ENCODE measurements around the gene HLA-B. TPM values are rescaled to one million over a fixed set of nuclear protein-coding genes. Genes with fewer than 3 reads are reported as not detected.
"Not testable (repeated sequence)": the region's sequence is repeated elsewhere in the genome, so short reads cannot be mapped to it uniquely, and the experiment has no call there.

Gene HLA-B
- total and polyA plus RNA-seq, 5 donors from 2014 or later, result 4,778 to 8,618 (median 7,917) TPM

GRCh38 chr6:31379850-31380249 is 22.9 kb upstream of the HLA-B start:
- H3K9me3 Mint-ChIP-seq, result no peaks in the 10 kb centered on the region
- peaks cover 0 to 2% (median 0%) of the 10 kb centered on the region in 4 donors for H3K4me1 Mint-ChIP-seq
- H3K4me3 ChIP-seq (ENCODE audit: low read depth, low read length), result no peak overlapping the region
- no peaks in the 10 kb centered on the region for H3K36me3 ChIP-seq (ENCODE audit: control insufficient read depth, insufficient read depth, low read length)
- H3K4me1 ChIP-seq (ENCODE audit: control insufficient read depth, insufficient read depth, low read length, poor library complexity, severe bottlenecking), result no peaks in the 10 kb centered on the region
- H3K4me3 Mint-ChIP-seq, result no peak overlapping the region
- H3K27ac Mint-ChIP-seq, result no peak overlapping the region
- no peaks in the 10 kb centered on the region for H3K36me3 Mint-ChIP-seq
- DNase-seq (no peak), ATAC-seq (ENCODE audit: low read depth in 2 of 2) (no peak)
- H3K27me3 ChIP-seq (ENCODE audit: control insufficient read depth, insufficient read depth, low read length), result peaks cover 13% of the 10 kb centered on the region
- H3K27me3 Mint-ChIP-seq, result peaks cover 15% of the 10 kb centered on the region
- H3K27ac ChIP-seq (ENCODE audit: insufficient read depth, low read length, poor library complexity, severe bottlenecking), result no peak overlapping the region
- H3K9me3 ChIP-seq (ENCODE audit: control insufficient read depth in 2 of 2, low read length in 2 of 2), result no peaks in the 10 kb centered on the region

DNA sequence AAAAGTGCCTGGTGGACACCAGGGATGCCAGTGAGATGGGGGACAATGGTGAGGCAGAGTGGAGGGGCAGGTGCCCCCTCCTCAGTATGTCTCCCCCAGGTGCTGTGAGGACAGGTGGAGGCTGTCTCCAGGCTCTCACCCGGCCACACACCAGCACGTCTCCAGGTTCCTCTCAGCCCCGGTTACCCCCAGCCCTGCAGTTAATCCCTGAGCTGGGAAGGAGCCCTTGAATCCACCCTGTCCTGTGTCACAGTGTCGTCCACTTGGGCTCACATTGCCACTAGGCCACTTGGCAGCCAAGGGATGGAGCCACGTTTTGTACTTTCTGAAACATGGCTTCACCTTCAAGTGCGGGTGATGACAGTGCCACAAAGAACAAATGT is 21.7 kb upstream of the HLA-B start:
- Histone ChIP-seq H3K4me1 (ENCODE audit: control insufficient read depth, insufficient read depth, low read length, poor library complexity, severe bottlenecking) (no peaks in the 10 kb centered on the region), H3K27ac (ENCODE audit: insufficient read depth, low read length, poor library complexity, severe bottlenecking) (no peak overlapping the region), H3K27me3 (ENCODE audit: control insufficient read depth, insufficient read depth, low read length) (peaks cover 13% of the 10 kb centered on the region), H3K4me3 (ENCODE audit: low read depth, low read length) (no peak overlapping the region), H3K36me3 (ENCODE audit: control insufficient read depth, insufficient read depth, low read length) (no peaks in the 10 kb centered on the region), H3K9me3 (ENCODE audit: control insufficient read depth in 2 of 2, low read length in 2 of 2) (no peaks in the 10 kb centered on the region)
- Mint-ChIP-seq H3K4me1 (peaks cover 0 to 2% (median 0%) of the 10 kb centered on the region in 4 donors), H3K4me3 (no peak overlapping the region), H3K27me3 (peaks cover 16% of the 10 kb centered on the region), H3K36me3 (no peaks in the 10 kb centered on the region), H3K9me3 (no peaks in the 10 kb centered on the region), H3K27ac (no peak overlapping the region)
- ATAC-seq (ENCODE audit: low read depth in 2 of 2) (no peak), DNase-seq (no peak)

DNA sequence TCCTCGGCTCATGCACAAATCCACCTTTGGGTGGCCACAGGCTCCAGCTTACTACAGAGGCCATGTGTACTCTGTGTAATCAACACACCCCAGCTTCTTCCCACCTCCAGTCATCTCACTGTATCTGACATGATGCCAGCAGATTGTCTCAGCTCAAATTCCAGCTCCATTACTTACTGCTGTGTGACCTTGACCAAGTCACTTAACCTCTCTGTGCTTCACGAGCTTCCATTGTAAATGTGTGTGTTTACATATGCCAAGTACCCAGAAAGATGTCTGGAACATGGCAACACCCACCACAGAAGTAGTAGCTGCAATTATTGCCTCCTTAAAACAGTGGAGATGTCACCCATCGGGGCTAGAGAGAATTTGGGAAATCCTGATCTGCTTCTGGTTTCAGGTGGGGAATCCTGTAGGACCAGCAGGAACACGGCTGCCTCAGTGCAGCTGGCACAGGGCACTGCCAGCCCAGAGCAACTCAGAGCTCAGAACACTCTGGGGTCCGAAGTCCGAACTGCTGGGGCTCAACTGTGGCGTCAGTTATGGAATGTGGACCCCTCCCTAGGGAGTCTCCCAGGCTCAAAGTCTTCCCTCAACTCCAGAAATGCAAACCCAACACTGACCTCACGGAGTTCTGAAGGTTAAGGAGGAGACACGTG is 21.2 kb upstream of the HLA-B start:
- no peaks in the 10 kb centered on the region for H3K36me3 Mint-ChIP-seq
- peaks cover 0 to 2% (median 0%) of the 10 kb centered on the region in 4 donors for H3K4me1 Mint-ChIP-seq
- peaks cover 20% of the 10 kb centered on the region for H3K27me3 Mint-ChIP-seq
- H3K36me3 ChIP-seq (ENCODE audit: control insufficient read depth, insufficient read depth, low read length), result no peaks in the 10 kb centered on the region
- ATAC-seq (ENCODE audit: low read depth in 2 of 2) (no peak), DNase-seq (no peak)
- no peak overlapping the region for H3K4me3 Mint-ChIP-seq
- no peak overlapping the region for H3K27ac ChIP-seq (ENCODE audit: insufficient read depth, low read length, poor library complexity, severe bottlenecking)
- H3K4me1 ChIP-seq (ENCODE audit: control insufficient read depth, insufficient read depth, low read length, poor library complexity, severe bottlenecking), result no peaks in the 10 kb centered on the region
- H3K4me3 ChIP-seq (ENCODE audit: low read depth, low read length), result no peak overlapping the region
- peaks cover 13% of the 10 kb centered on the region for H3K27me3 ChIP-seq (ENCODE audit: control insufficient read depth, insufficient read depth, low read length)
- H3K9me3 ChIP-seq (ENCODE audit: control insufficient read depth in 2 of 2, low read length in 2 of 2), result no peaks in the 10 kb centered on the region
- H3K27ac Mint-ChIP-seq, result no peak overlapping the region
- H3K9me3 Mint-ChIP-seq, result no peaks in the 10 kb centered on the region

DNA sequence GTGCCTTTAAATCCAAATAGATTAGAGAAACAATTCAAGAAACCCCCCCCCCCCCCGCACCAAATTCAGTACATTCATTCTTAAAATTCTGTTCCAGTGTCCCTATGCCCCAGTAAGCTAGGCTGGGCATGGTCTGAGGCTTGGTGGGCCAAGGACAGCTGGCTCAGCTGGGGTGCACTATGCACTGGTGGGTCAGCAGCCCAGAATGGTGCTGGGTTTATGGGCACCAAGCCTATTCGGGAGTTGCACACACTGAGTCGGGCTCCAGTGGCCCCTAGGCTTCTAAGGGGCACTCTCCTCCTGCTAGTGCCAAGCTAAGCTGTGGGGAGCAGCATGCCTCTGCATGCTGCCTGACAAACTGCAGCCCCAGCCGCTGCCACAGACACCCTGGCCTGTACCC is 20.1 kb upstream of the HLA-B start:
- H3K36me3 ChIP-seq (ENCODE audit: control insufficient read depth, insufficient read depth, low read length), result no peaks in the 10 kb centered on the region
- Mint-ChIP-seq H3K27ac (no peak overlapping the region), H3K27me3 (peaks cover 32% of the 10 kb centered on the region), H3K4me1 (no peaks in the 10 kb centered on the region), H3K4me3 (no peak overlapping the region), H3K36me3 (no peaks in the 10 kb centered on the region), H3K9me3 (peaks cover 0 to 6% (median 0%) of the 10 kb centered on the region in 7 donors)
- H3K9me3 ChIP-seq (ENCODE audit: control insufficient read depth in 2 of 2, low read length in 2 of 2), result peaks cover 0 to 3% of the 10 kb centered on the region in 2 experiments
- no peaks in the 10 kb centered on the region for H3K4me1 ChIP-seq (ENCODE audit: control insufficient read depth, insufficient read depth, low read length, poor library complexity, severe bottlenecking)
- no peak overlapping the region for H3K27ac ChIP-seq (ENCODE audit: insufficient read depth, low read length, poor library complexity, severe bottlenecking)
- ATAC-seq (ENCODE audit: low read depth in 2 of 2) (no peak), DNase-seq (no peak)
- peaks cover 17% of the 10 kb centered on the region for H3K27me3 ChIP-seq (ENCODE audit: control insufficient read depth, insufficient read depth, low read length)
- H3K4me3 ChIP-seq (ENCODE audit: low read depth, low read length), result no peak overlapping the region

DNA sequence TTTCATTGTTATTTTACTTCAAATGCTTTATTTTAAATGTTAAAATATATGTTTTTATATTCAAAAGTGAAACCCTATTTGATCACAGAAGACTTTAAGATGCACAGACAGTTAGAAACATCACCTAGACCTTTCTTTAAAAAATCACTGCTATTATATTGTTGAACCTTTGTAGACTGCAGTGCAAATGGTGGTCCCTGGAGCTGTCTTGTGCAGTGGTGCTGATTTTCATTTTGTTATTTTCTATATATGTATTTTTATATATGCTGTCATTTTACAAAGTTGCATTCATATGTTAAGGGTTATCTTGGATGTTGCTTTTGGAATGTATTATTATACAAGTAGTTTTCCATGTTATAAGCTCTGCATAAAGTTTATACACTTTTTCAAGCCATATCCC is 18.7 kb upstream of the HLA-B start:
- Mint-ChIP-seq H3K27ac (no peak overlapping the region), H3K4me1 (no peaks in the 10 kb centered on the region), H3K4me3 (no peak overlapping the region), H3K36me3 (no peaks in the 10 kb centered on the region), H3K27me3 (peaks cover 36% of the 10 kb centered on the region), H3K9me3 (peaks cover 0 to 9% (median 0%) of the 10 kb centered on the region in 7 donors)
- Histone ChIP-seq H3K4me3 (ENCODE audit: low read depth, low read length) (no peak overlapping the region), H3K36me3 (ENCODE audit: control insufficient read depth, insufficient read depth, low read length) (no peaks in the 10 kb centered on the region), H3K27ac (ENCODE audit: insufficient read depth, low read length, poor library complexity, severe bottlenecking) (no peak overlapping the region), H3K4me1 (ENCODE audit: control insufficient read depth, insufficient read depth, low read length, poor library complexity, severe bottlenecking) (no peaks in the 10 kb centered on the region), H3K9me3 (ENCODE audit: control insufficient read depth in 2 of 2, low read length in 2 of 2) (peaks cover 0 to 7% of the 10 kb centered on the region in 2 experiments), H3K27me3 (ENCODE audit: control insufficient read depth, insufficient read depth, low read length) (peaks cover 14% of the 10 kb centered on the region)
- no peak for DNase-seq
- ATAC-seq (ENCODE audit: low read depth in 2 of 2), result no peak

DNA sequence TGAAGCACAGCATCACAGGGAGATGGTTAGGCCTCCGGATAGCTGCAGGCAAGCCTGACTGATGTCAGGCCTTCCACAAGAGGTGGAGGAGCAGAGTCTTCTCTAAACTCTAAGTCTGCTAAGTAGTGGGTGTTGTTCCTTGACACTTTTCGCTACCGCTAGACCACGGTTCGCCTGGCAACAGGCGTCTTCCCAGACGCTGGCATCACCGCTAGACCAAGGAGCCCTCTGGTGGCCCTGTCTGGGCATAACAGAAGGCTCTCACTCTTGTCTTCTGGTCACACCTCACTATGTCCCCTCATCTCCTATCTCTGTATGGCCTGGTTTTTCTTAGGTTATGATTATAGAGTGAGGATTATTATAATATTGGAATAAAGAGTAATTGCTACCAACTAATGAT is 17.1 kb upstream of the HLA-B start:
- not testable (repeated sequence) for H3K4me3 Mint-ChIP-seq; DNase-seq; H3K4me1 ChIP-seq (ENCODE audit: control insufficient read depth, insufficient read depth, low read length, poor library complexity, severe bottlenecking); H3K9me3 ChIP-seq (ENCODE audit: control insufficient read depth in 2 of 2, low read length in 2 of 2); H3K36me3 ChIP-seq (ENCODE audit: control insufficient read depth, insufficient read depth, low read length); H3K4me1 Mint-ChIP-seq; H3K27ac ChIP-seq (ENCODE audit: insufficient read depth, low read length, poor library complexity, severe bottlenecking); H3K4me3 ChIP-seq (ENCODE audit: low read depth, low read length); H3K36me3 Mint-ChIP-seq; H3K27ac Mint-ChIP-seq; ATAC-seq (ENCODE audit: low read depth in 2 of 2); H3K9me3 Mint-ChIP-seq
- H3K27me3 Mint-ChIP-seq, result peaks cover 50% of the 10 kb centered on the region
- H3K27me3 ChIP-seq (ENCODE audit: control insufficient read depth, insufficient read depth, low read length), result peaks cover 13% of the 10 kb centered on the region

GRCh38 chr6:31368461-31368860 is 11.5 kb upstream of the HLA-B start:
- ATAC-seq (ENCODE audit: low read depth in 2 of 2) (no peak), DNase-seq (no peak)
- Histone ChIP-seq H3K9me3 (ENCODE audit: control insufficient read depth in 2 of 2, low read length in 2 of 2) (peaks cover 0 to 7% of the 10 kb centered on the region in 2 experiments), H3K4me1 (ENCODE audit: control insufficient read depth, insufficient read depth, low read length, poor library complexity, severe bottlenecking) (peaks cover 8% of the 10 kb centered on the region), H3K27ac (ENCODE audit: insufficient read depth, low read length, poor library complexity, severe bottlenecking) (no peak overlapping the region), H3K27me3 (ENCODE audit: control insufficient read depth, insufficient read depth, low read length) (peaks cover 15% of the 10 kb centered on the region), H3K4me3 (ENCODE audit: low read depth, low read length) (no peak overlapping the region), H3K36me3 (ENCODE audit: control insufficient read depth, insufficient read depth, low read length) (no peaks in the 10 kb centered on the region)
- peaks cover 58% of the 10 kb centered on the region for H3K27me3 Mint-ChIP-seq
- no peaks in the 10 kb centered on the region for H3K36me3 Mint-ChIP-seq
- H3K4me3 Mint-ChIP-seq, result no peak overlapping the region
- H3K4me1 Mint-ChIP-seq, result peaks cover 10 to 21% (median 14%) of the 10 kb centered on the region in 4 donors
- peaks cover 0 to 9% (median 0%) of the 10 kb centered on the region in 7 donors for H3K9me3 Mint-ChIP-seq
- H3K27ac Mint-ChIP-seq, result no peak overlapping the region
